ENCODE results near the gene STRIT1. TPM values are rescaled to one million over a fixed set of nuclear protein-coding genes. Genes with fewer than 3 reads are reported as not detected.

The STRIT1 gene
- total and polyA plus RNA-seq, 10 of the 15 experiments (the other 5 are each of a cell fraction or from before 2014, with no cell fraction given), result not detected

DNA sequence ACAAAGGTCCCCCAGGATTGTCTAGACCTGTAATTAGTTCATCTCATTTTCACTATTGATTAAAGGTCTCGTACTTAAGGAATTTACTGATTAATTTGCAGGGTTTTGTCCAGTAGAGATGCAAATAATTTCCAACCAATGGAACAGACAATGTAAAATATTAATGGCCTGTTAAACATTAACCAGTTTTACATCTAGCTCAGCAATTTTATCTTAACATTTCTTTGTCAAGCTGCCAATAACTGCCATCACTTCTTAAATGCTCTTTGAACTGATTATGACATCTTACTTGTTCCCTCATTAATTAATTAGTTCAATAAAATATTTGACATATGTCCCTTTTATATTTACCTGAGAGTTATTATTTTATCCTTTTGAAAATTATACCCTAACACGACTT lies 9.4 kb upstream of the STRIT1 start:
- no peak for FAIRE-seq
- H3K36me3 ChIP-seq (ENCODE audit: control insufficient read depth in 2 of 2, insufficient read depth in 2 of 2, low read length in 1 of 2), result no peaks in the 10 kb centered on the region
- H3K27me3 ChIP-seq (replicated peaks in 1 of 2; ENCODE audit: control insufficient read depth in 2 of 2, insufficient read depth in 2 of 2, low read length in 1 of 2), result no peaks in the 10 kb centered on the region
- no TSS peak for BruUV-seq (replicated peaks)
- no peaks in the 10 kb centered on the region for H3K4me1 ChIP-seq (ENCODE audit: control insufficient read depth, insufficient read depth, low read length)
- H3K4me3 ChIP-seq, result no peak overlapping the region
- CTCF ChIA-PET, result interaction anchor here (1.1 kb wide), 1 partner anchor 19 kb away, joined by 3 read pairs; no protein-coding TSS in a partner anchor
- H3K9ac ChIP-seq (ENCODE audit: control insufficient read depth, insufficient read depth, low read length), result no peak overlapping the region
- no peak overlapping the region for H2AFZ ChIP-seq (ENCODE audit: control insufficient read depth, low read depth, low read length)
- H4K20me1 ChIP-seq (ENCODE audit: control insufficient read depth, insufficient read depth), result no peaks in the 10 kb centered on the region
- POLR2A ChIA-PET, result no interaction called here
- H3K79me2 ChIP-seq (ENCODE audit: control insufficient read depth, insufficient read depth, low read length), result no peaks in the 10 kb centered on the region
- in situ Hi-C loops (cut with MboI) (no loop called here), intact Hi-C loops (cut with micrococcal nuclease; ENCODE audit: unreplicated experiment) (no loop called here)
- ATAC-seq, result no peak
- SMC1A ChIA-PET (ENCODE audit: uncharacterized antibody, unreplicated experiment), result no interaction called here
- no peak for DNase-seq (ENCODE audit: low read depth, low spot score)
- H3K27ac ChIP-seq (ENCODE audit: control insufficient read depth, insufficient read depth), result no peak overlapping the region
- TF ChIP-seq RBBP5 (conservative IDR thresholded peaks at IDR 0.05) (no peak), MTA2 (IDR thresholded peaks at IDR 0.05; ENCODE audit: low read depth) (no peak), CBX3 (IDR thresholded peaks at IDR 0.05; ENCODE audit: borderline replicate concordance, low read depth) (no peak), ZNF384 (IDR thresholded peaks at IDR 0.05; ENCODE audit: borderline replicate concordance, low read depth, low read length) (no peak), IKZF1 (conservative IDR thresholded peaks at IDR 0.05) (no peak), WRNIP1 (IDR thresholded peaks at IDR 0.05; ENCODE audit: borderline replicate concordance, low read depth, low read length) (no peak), ATF7 (IDR thresholded peaks at IDR 0.05; ENCODE audit: low read depth) (no peak), SIX5 (IDR thresholded peaks at IDR 0.05; ENCODE audit: low read depth, low read length, severe bottlenecking) (no peak)
- TF ChIP-seq, protein P1, sequence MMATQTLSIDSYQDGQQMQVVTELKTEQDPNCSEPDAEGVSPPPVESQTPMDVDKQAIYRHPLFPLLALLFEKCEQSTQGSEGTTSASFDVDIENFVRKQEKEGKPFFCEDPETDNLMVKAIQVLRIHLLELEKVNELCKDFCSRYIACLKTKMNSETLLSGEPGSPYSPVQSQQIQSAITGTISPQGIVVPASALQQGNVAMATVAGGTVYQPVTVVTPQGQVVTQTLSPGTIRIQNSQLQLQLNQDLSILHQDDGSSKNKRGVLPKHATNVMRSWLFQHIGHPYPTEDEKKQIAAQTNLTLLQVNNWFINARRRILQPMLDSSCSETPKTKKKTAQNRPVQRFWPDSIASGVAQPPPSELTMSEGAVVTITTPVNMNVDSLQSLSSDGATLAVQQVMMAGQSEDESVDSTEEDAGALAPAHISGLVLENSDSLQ (IDR thresholded peaks at IDR 0.05), result no peak
- TF ChIP-seq, protein P2, sequence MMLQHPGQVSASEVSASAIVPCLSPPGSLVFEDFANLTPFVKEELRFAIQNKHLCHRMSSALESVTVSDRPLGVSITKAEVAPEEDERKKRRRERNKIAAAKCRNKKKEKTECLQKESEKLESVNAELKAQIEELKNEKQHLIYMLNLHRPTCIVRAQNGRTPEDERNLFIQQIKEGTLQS (IDR thresholded peaks at IDR 0.05; ENCODE audit: borderline replicate concordance, extremely low read depth, low read depth, low read length), result no peak
- WGBS (ENCODE audit: insufficient coverage, insufficient replicate concordance, low lambda C conversion rate, missing lambda C conversion rate), result 3% methylated on average over 2 of the region's 2 CpGs
- RAD21 ChIA-PET (ENCODE audit: unreplicated experiment), result no interaction called here
- H3K9me3 ChIP-seq (replicated peaks; ENCODE audit: control insufficient read depth, insufficient read depth, low read length), result no peaks in the 10 kb centered on the region
- no peak overlapping the region for H3K4me2 ChIP-seq (ENCODE audit: control insufficient read depth, insufficient read depth)
